ENCODE data around the gene RIC8B.

RIC8B gene

DNA sequence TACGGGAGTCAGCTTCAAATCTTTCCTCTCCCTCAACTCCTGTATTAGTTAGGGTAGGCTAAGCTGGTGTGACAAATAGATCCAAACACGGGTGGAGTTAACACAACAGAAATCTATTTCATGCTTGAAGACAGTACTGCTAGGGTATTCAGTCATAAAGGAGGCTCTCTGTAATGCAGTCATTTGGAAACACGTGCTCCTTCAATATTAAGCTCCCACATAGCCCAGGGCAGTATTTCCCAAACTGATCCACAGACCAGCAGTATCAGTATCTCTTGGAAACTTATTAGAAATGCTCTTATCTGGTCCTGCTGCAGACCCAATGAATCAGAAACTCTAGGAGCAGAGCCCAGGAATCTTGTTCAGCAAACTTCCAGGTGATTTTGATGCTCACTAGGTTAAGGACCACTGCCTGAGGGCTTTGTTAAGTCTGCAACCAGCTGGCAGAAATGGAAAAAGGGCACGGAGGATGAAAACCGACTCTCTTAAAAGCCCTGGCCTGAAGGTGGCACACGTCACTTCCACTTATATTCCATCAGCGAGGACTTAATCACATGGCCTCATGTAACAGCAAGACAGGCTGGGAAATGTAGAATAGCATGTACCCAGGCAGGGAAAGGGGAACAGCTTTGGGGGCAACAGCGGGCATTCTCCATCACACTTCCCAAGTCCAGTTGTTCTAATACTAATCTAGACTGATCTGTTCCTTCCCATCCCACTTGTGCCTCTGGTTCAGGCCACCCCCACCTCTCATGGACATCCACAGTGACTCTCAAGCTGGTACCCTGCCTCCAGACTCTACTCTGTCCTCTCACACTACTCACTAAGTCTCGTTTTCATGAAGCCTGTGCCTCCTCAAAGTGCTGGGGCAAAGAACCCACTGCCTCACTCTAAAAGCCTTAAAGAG is 38.2 kb upstream of the RIC8B start:
- Histone ChIP-seq H3K4me3 (ENCODE audit: low read depth in 1 of 2, low read length in 1 of 2) (no peak overlapping the region), H3K27me3 (peaks cover 50% of the 10 kb centered on the region), H3K36me3 (no peaks in the 10 kb centered on the region), H3K4me1 (ENCODE audit: control insufficient read depth in 1 of 2, insufficient read depth in 1 of 2, low read depth in 1 of 2, low read length in 1 of 2) (no peaks in the 10 kb centered on the region), H3K9me3 (no peaks in the 10 kb centered on the region), H3K27ac (no peak overlapping the region)
- TF ChIP-seq, protein P1, sequence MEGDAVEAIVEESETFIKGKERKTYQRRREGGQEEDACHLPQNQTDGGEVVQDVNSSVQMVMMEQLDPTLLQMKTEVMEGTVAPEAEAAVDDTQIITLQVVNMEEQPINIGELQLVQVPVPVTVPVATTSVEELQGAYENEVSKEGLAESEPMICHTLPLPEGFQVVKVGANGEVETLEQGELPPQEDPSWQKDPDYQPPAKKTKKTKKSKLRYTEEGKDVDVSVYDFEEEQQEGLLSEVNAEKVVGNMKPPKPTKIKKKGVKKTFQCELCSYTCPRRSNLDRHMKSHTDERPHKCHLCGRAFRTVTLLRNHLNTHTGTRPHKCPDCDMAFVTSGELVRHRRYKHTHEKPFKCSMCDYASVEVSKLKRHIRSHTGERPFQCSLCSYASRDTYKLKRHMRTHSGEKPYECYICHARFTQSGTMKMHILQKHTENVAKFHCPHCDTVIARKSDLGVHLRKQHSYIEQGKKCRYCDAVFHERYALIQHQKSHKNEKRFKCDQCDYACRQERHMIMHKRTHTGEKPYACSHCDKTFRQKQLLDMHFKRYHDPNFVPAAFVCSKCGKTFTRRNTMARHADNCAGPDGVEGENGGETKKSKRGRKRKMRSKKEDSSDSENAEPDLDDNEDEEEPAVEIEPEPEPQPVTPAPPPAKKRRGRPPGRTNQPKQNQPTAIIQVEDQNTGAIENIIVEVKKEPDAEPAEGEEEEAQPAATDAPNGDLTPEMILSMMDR (IDR thresholded peaks at IDR 0.05) = no peak

DNA sequence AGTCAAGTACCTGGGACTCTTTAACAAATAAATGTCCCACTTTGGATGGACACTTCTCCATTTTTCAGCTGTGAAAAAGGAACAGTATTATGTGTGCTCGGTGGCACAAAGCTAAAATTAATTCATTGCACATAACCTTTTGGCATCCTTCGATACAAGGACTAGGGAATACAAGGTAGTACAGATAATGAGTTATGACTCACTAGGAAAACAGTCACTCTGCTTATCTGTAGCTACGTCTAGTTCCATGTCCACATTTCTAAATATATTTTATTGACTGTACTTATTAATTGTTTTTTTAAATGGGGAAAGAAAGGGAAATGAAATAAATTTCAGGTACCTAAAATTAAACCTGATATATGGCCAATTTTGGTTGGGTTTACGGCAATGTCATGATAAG is 35.2 kb upstream of the RIC8B start:
- H3K4me3 ChIP-seq (ENCODE audit: low read depth in 1 of 2, low read length in 1 of 2) = no peak overlapping the region
- H3K36me3 ChIP-seq = no peaks in the 10 kb centered on the region
- H3K27me3 ChIP-seq = peaks cover 72% of the 10 kb centered on the region
- H3K4me1 ChIP-seq (ENCODE audit: control insufficient read depth in 1 of 2, insufficient read depth in 1 of 2, low read depth in 1 of 2, low read length in 1 of 2) = no peaks in the 10 kb centered on the region
- no peaks in the 10 kb centered on the region for H3K9me3 ChIP-seq
- TF ChIP-seq, protein P1 (IDR thresholded peaks at IDR 0.05) = no peak
- H3K27ac ChIP-seq = no peak overlapping the region

DNA sequence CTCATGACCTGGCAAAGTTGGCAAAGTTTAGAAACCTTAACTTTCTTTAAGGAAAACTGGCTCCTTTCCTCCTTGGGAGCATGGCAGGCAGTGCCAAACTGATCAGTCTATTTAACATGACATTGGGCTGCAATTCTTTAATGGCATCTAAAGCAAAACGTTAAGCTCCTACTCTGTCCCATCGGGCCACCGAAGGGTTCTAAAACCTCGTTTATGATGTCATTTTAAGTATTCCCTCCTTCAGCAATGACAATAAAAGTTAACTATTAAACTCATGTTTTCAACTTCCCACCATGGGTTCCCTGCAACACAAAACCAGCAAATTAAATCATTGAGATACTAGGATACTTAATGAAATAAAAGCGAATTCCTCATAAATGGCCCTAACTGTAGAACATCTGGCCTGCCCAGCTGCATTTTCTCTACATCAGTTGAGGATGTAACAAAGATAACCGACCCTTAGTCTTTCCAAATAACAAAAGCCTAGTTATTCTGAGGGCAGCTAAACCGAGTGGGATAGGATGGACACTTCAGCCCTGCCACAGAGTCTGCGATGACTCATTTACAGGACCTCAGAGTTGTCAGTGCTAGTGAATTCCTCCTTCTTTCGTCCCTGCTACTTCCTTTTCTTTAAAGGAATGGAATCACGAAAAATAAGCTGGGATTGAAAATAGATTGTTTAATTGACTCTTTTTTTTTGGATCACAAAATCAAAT is 34.5 kb upstream of the RIC8B start:
- Histone ChIP-seq H3K36me3 (no peaks in the 10 kb centered on the region), H3K27me3 (peaks cover 79% of the 10 kb centered on the region), H3K4me1 (ENCODE audit: control insufficient read depth in 1 of 2, insufficient read depth in 1 of 2, low read depth in 1 of 2, low read length in 1 of 2) (no peaks in the 10 kb centered on the region)

DNA sequence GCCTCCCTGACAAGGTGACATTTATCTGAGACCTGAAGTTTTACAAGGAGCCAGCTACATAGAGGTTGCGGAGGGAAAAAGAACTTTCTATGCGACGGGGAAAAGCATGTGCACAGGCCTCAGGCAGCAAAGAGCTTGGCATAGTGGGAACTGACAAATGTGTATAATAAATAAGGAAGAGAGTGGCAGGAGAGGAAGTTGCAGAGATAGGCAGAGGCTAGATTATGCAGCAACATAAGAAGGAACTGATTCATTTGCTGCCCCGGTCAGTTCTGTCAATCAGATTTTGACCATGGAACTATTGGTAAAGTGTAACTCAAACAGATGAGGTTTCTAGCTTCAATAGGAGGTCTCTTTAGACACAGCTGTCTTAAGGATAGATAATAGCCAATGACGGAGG is 33.7 kb upstream of the RIC8B start:
- no peaks in the 10 kb centered on the region for H3K9me3 ChIP-seq
- TF ChIP-seq, protein P1 (IDR thresholded peaks at IDR 0.05) = no peak
- H3K27ac ChIP-seq = no peak overlapping the region
- H3K4me3 ChIP-seq (ENCODE audit: low read depth in 1 of 2, low read length in 1 of 2) = no peak overlapping the region
- no peaks in the 10 kb centered on the region for H3K36me3 ChIP-seq
- H3K27me3 ChIP-seq = peaks cover 80% of the 10 kb centered on the region
- no peaks in the 10 kb centered on the region for H3K4me1 ChIP-seq (ENCODE audit: control insufficient read depth in 1 of 2, insufficient read depth in 1 of 2, low read depth in 1 of 2, low read length in 1 of 2)

More for the DNA sequence above, 34.5 kb upstream of the RIC8B start:
- Histone ChIP-seq H3K4me3 (ENCODE audit: low read depth in 1 of 2, low read length in 1 of 2) (no peak overlapping the region), H3K27ac (no peak overlapping the region), H3K9me3 (no peaks in the 10 kb centered on the region)
- TF ChIP-seq, protein P1 (IDR thresholded peaks at IDR 0.05) = no peak

DNA sequence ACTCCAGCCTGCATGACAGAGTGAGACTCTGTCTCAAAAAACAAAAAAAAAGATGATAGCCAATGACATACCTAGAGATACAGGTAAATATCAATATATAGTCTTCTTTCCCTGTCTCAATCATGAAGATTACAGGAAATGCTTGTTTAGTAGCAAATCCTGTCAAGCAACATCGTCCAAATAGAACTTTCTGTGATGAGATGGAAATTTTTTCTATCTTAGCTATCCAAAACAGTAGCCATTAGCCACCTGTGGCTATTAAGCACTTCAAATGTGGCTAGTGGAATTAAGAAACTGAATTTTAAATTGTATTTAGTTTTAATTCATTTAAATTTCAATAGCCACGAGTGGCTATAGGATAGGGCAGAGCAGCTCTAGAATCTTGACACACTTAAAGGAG is 33.2 kb upstream of the RIC8B start:
- H3K4me1 ChIP-seq (ENCODE audit: control insufficient read depth in 1 of 2, insufficient read depth in 1 of 2, low read depth in 1 of 2, low read length in 1 of 2) = no peaks in the 10 kb centered on the region
- TF ChIP-seq, protein P1 (IDR thresholded peaks at IDR 0.05) = no peak
- no peak overlapping the region for H3K4me3 ChIP-seq (ENCODE audit: low read depth in 1 of 2, low read length in 1 of 2)
- no peaks in the 10 kb centered on the region for H3K36me3 ChIP-seq
- H3K27ac ChIP-seq = no peak overlapping the region
- no peaks in the 10 kb centered on the region for H3K9me3 ChIP-seq
- H3K27me3 ChIP-seq = peaks cover 76% of the 10 kb centered on the region
